KMS-11 (cell line): ENCODE results near the gene TSSK2.

Experiments
- H2AFZ ChIP-seq: fragments of 200-600 bp; sonication (generic); 2 replicates; pipeline ENCODE4 v1.6.1; 2016; ENCODE audit warnings: antibody characterized with exemption, mixed run types, low read depth
- H3K27ac ChIP-seq: fragments of 200-600 bp; sonication (generic); 2 replicates; pipeline ENCODE4 v1.6.1; 2016; ENCODE audit warnings: mild to moderate bottlenecking, mixed run types
- H3K27me3 ChIP-seq: fragments of 200-600 bp; sonication (generic); 2 replicates; pipeline ENCODE4 v1.6.1; 2017; ENCODE audit warnings: mild to moderate bottlenecking, low read depth, mixed run types, moderate library complexity; ENCODE audit not compliant: insufficient read depth
- H3K36me3 ChIP-seq: fragments of 200-600 bp; sonication (generic); 2 replicates; pipeline ENCODE4 v1.6.1; 2017; ENCODE audit warnings: mild to moderate bottlenecking, mixed run types; ENCODE audit not compliant: insufficient read depth
- H3K4me1 ChIP-seq: fragments of 200-600 bp; sonication (generic); 2 replicates; pipeline ENCODE4 v1.6.1; 2016; ENCODE audit warnings: mild to moderate bottlenecking, low read depth, mixed run types; ENCODE audit not compliant: poor library complexity, severe bottlenecking
- H3K4me2 ChIP-seq: fragments of 200-600 bp; sonication (generic); 2 replicates; pipeline ENCODE4 v1.7.0; 2016; ENCODE audit warnings: mild to moderate bottlenecking, mixed run types
- H3K4me3 ChIP-seq: fragments of 200-600 bp; sonication (generic); IDR thresholded peaks from 2 replicates; pipeline ENCODE4 v1.6.1; 2017; ENCODE audit warnings: low read depth, low read length, mixed read lengths; ENCODE audit not compliant: insufficient read depth
- H3K79me2 ChIP-seq: fragments of 200-600 bp; sonication (generic); 2 replicates; pipeline ENCODE4 v1.6.1; 2016; ENCODE audit warnings: low read depth, mixed run types; ENCODE audit not compliant: insufficient read depth
- H3K9ac ChIP-seq: fragments of 200-600 bp; sonication (generic); 2 replicates; pipeline ENCODE4 v1.6.1; 2016; ENCODE audit warnings: mild to moderate bottlenecking, mixed run types
- H4K20me1 ChIP-seq: fragments of 200-600 bp; sonication (generic); 2 replicates; pipeline ENCODE4 v1.6.1; 2016; ENCODE audit warnings: mild to moderate bottlenecking, mixed run types; ENCODE audit not compliant: insufficient read depth
- TF ChIP-seq, protein P1 (sequence below): fragments of 200-600 bp; sonication (generic); conservative IDR thresholded peaks from 2 replicates; pipeline ENCODE4 v1.6.1; 2017; ENCODE audit warnings: low read depth, mild to moderate bottlenecking, antibody characterized with exemption, low read length, moderate library complexity, mixed read lengths

TSSK2 gene

DNA sequence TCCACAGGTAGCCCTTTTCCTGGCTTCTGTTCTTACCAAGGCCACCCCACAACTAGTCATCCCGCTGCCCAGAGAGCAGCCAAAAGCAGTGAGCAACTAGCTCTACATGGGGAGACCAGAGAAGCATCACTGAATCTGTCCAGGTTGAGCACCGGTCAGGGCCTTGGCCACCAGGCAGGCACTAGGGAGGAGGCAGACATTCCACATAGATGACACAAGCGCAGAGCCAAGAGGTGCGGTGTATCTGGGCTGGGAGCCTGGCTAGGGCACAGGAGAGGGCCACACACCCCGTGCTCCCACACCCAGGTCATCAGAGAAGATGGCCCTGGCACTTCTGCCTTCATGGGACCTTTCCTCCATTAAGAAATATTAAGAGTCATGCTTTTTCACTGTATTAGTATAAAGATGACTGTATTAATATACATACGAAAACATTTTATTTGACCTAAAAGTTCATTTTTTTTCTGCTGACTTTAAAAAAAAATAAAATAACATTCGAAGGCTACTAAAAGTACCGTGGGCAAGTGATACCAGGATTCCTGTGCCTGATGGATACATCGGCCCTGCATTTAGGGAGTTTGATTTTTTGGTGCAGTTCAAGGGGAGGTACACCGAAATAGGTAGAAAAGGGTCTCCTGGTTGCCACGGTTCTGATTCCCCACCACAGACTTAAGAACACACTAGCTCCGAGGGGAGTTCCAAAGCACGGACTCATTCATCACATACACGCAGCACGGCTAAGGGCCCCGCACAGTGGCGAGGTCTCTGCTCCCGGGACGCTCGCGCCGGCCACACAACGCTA is 10.1 kb upstream of the TSSK2 start:
- Histone ChIP-seq H4K20me1 (peaks cover 18% of the 10 kb centered on the region; the same call in 1 of the 2 replicates), H3K4me1 (peaks cover 46% of the 10 kb centered on the region), H3K4me2 (peak overlapping the region; percentile 77), H3K9ac (peak overlapping the region; percentile 60; the same call in 1 of the 2 replicates), H2AFZ (peak overlapping the region; percentile 41; the same call in 1 of the 2 replicates), H3K79me2 (peaks cover 47% of the 10 kb centered on the region), H3K27me3 (no peaks in the 10 kb centered on the region), H3K36me3 (no peaks in the 10 kb centered on the region), H3K27ac (no peak overlapping the region), H3K4me3 (no peak overlapping the region)
- TF ChIP-seq, protein P1, sequence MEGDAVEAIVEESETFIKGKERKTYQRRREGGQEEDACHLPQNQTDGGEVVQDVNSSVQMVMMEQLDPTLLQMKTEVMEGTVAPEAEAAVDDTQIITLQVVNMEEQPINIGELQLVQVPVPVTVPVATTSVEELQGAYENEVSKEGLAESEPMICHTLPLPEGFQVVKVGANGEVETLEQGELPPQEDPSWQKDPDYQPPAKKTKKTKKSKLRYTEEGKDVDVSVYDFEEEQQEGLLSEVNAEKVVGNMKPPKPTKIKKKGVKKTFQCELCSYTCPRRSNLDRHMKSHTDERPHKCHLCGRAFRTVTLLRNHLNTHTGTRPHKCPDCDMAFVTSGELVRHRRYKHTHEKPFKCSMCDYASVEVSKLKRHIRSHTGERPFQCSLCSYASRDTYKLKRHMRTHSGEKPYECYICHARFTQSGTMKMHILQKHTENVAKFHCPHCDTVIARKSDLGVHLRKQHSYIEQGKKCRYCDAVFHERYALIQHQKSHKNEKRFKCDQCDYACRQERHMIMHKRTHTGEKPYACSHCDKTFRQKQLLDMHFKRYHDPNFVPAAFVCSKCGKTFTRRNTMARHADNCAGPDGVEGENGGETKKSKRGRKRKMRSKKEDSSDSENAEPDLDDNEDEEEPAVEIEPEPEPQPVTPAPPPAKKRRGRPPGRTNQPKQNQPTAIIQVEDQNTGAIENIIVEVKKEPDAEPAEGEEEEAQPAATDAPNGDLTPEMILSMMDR: no peak

DNA sequence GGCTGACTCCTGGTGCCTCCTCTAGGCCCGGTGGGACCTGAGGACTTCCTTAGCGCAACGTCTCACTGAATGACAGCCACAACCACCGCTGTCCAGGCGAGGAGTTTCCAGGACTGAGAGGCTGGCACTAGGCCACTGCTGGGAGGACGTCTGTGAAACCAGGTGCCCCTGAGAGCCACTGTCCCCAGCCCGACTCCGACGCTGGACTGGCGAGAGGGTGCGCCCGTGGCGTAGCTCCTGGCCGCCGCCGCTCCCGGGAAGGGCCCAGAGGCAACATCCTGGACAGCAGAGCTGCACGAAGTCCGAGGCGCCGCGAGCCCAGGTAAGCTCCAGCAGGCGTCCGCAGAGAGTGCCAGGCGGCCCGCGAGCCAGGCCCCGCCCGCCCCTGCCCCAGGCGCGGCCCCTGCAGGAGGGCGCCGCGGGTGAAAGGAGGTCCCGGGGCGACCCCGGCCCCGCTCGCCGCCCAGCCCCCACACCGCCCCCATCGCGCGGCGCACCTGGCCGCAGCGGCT is 9.4 kb upstream of the TSSK2 start:
- H3K4me1 ChIP-seq: peaks cover 40% of the 10 kb centered on the region
- H2AFZ ChIP-seq: peak overlapping the region; percentile 41
- peak overlapping the region; percentile 77 for H3K4me2 ChIP-seq
- H3K4me3 ChIP-seq: no peak overlapping the region
- H3K27ac ChIP-seq: peak overlapping the region; percentile 48; the same call in 1 of the 2 replicates
- TF ChIP-seq, protein P1: no peak
- H3K27me3 ChIP-seq: no peaks in the 10 kb centered on the region
- peaks cover 41% of the 10 kb centered on the region for H3K79me2 ChIP-seq
- H4K20me1 ChIP-seq: peaks cover 14% of the 10 kb centered on the region; the same call in 1 of the 2 replicates
- peak overlapping the region; percentile 60; the same call in 1 of the 2 replicates for H3K9ac ChIP-seq
- no peaks in the 10 kb centered on the region for H3K36me3 ChIP-seq

DNA sequence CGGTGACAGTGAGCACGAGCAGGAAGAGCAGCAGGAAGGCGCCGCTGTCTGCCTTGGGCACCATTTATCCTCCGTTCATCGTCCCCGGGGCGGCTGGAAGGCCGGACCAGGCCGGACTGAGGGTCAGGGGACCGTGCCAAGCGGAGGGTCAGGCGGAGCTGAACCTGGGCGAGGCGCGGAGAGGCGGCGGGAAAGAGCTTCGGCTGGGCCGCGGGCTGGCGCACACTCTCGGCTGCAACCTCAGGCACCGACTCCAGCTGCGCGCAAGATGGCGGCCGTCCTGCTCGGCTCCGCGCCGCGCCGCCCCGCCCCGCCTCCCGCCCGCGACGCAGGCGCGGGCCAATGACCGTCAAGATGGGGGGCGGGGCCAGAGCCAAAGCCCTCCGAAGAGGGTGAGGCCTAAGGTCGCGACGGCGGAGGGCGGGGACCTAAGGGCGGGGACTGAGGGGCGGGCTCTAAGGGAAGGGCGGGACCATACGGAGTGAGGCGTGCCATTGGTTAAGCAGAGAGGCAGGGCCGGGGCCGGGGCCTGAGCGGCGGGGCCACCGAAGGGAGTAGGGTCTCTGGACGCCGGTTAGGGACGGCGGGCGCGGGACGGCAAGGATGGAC is 8.9 kb upstream of the TSSK2 start, which contains the start of gene DGCR2:
Gene DGCR2, minus strand, starts transcription at position 270 of the 609 bp plus-strand sequence. Its CDS starts 206 bp downstream, at position 64.
- Histone ChIP-seq H4K20me1 (peaks cover 11% of the 10 kb centered on the region; the same call in 1 of the 2 replicates), H3K27me3 (no peaks in the 10 kb centered on the region), H3K4me1 (peaks cover 39% of the 10 kb centered on the region), H3K9ac (peak within 1 kb of the TSS; percentile 60; the same call in 1 of the 2 replicates), H3K4me2 (peak within 1 kb of the TSS; percentile 77), H2AFZ (peak within 1 kb of the TSS; percentile 87), H3K79me2 (peaks cover 35% of the 10 kb centered on the region), H3K4me3 (no peak within 1 kb of the TSS), H3K36me3 (no peaks in the 10 kb centered on the region), H3K27ac (peak within 1 kb of the TSS; percentile 48; the same call in 1 of the 2 replicates)
- TF ChIP-seq, protein P1: no peak

DNA sequence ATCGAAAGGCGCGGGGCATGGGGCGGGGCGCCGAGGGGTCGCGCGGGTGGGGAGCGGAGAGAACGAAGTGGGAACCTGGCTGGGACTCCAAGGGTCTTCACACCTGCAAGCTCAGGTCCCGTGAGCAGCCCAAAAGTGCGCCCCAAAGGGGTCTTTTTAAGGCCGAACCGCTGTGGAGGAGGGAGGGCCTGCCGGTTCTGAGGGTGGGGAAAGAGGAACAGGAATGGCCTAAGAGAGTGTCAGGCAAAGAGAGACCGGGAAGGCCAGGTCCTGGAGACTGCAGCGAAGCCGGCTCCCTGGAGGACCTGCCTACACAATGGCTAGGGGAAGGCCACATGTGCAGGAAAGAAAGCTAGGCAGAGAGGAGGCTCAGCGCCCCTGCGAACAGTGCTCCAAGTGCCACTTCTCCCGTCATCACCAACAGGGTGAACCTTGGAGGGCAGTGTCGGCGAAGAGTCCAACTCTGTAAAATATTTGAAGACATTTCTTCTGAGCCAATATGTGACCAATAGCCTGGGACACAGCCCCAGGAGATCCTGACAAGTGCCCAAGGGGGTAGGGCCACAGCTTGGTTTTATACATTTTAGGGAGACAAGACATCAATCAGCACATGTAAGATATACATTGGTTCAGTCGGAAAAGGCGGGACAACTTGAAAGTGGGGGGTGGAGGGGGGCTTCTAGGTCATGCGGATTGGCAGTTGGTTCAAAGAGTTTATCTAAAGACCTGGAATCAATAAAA is 8.2 kb upstream of the TSSK2 start:
- Histone ChIP-seq H3K79me2 (peaks cover 28% of the 10 kb centered on the region), H3K4me3 (no peak overlapping the region), H3K36me3 (no peaks in the 10 kb centered on the region), H2AFZ (peak overlapping the region; percentile 87), H3K27ac (no peak overlapping the region), H3K27me3 (no peaks in the 10 kb centered on the region), H4K20me1 (peaks cover 5% of the 10 kb centered on the region; the same call in 1 of the 2 replicates), H3K4me1 (peaks cover 32% of the 10 kb centered on the region), H3K9ac (no peak overlapping the region), H3K4me2 (peak overlapping the region; percentile 71)
- TF ChIP-seq, protein P1: no peak
